ENCODE results near the gene ACAP3.

The ACAP3 gene, protein sequence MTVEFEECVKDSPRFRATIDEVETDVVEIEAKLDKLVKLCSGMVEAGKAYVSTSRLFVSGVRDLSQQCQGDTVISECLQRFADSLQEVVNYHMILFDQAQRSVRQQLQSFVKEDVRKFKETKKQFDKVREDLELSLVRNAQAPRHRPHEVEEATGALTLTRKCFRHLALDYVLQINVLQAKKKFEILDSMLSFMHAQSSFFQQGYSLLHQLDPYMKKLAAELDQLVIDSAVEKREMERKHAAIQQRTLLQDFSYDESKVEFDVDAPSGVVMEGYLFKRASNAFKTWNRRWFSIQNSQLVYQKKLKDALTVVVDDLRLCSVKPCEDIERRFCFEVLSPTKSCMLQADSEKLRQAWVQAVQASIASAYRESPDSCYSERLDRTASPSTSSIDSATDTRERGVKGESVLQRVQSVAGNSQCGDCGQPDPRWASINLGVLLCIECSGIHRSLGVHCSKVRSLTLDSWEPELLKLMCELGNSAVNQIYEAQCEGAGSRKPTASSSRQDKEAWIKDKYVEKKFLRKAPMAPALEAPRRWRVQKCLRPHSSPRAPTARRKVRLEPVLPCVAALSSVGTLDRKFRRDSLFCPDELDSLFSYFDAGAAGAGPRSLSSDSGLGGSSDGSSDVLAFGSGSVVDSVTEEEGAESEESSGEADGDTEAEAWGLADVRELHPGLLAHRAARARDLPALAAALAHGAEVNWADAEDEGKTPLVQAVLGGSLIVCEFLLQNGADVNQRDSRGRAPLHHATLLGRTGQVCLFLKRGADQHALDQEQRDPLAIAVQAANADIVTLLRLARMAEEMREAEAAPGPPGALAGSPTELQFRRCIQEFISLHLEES
- long read RNA-seq, partial matches to known transcripts = 1 of 2 reads
- long read RNA-seq, other reads (novel, unspliced or antisense) = 1 of 2 reads

- Histone ChIP-seq H3K4me3 (replicated peaks; ENCODE audit: insufficient read depth, low read length) (peak within 1 kb of the TSS; percentile 89), H3K27me3 (ENCODE audit: insufficient read depth, poor library complexity, severe bottlenecking) (no peaks in the 10 kb centered on the region), H3K27ac (replicated peaks) (peak within 1 kb of the TSS; percentile 97)
- DNase-seq (ENCODE audit: low read depth in 1 of 2, low spot score in 1 of 2) = peak; percentile 91 to 94
- peak; percentile 44; the same call in 1 of the 2 replicates for TF ChIP-seq GABPA (IDR thresholded peaks at IDR 0.05; ENCODE audit: low read depth)
- peak; percentile 41; the same call in 1 of the 2 replicates for TF ChIP-seq POLR2AphosphoS5 (IDR thresholded peaks at IDR 0.05; ENCODE audit: low read depth)
- TF ChIP-seq, protein P1, sequence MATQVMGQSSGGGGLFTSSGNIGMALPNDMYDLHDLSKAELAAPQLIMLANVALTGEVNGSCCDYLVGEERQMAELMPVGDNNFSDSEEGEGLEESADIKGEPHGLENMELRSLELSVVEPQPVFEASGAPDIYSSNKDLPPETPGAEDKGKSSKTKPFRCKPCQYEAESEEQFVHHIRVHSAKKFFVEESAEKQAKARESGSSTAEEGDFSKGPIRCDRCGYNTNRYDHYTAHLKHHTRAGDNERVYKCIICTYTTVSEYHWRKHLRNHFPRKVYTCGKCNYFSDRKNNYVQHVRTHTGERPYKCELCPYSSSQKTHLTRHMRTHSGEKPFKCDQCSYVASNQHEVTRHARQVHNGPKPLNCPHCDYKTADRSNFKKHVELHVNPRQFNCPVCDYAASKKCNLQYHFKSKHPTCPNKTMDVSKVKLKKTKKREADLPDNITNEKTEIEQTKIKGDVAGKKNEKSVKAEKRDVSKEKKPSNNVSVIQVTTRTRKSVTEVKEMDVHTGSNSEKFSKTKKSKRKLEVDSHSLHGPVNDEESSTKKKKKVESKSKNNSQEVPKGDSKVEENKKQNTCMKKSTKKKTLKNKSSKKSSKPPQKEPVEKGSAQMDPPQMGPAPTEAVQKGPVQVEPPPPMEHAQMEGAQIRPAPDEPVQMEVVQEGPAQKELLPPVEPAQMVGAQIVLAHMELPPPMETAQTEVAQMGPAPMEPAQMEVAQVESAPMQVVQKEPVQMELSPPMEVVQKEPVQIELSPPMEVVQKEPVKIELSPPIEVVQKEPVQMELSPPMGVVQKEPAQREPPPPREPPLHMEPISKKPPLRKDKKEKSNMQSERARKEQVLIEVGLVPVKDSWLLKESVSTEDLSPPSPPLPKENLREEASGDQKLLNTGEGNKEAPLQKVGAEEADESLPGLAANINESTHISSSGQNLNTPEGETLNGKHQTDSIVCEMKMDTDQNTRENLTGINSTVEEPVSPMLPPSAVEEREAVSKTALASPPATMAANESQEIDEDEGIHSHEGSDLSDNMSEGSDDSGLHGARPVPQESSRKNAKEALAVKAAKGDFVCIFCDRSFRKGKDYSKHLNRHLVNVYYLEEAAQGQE (IDR thresholded peaks at IDR 0.05; ENCODE audit: insufficient replicate concordance, low read depth) = no peak
Observed at GRCh38 chr1:1307923-1308755, at the start of gene ACAP3, which contains the start of gene PUSL1. Gene ACAP3 (minus strand): TSS chr1:1307930. CDS start chr1:1307815, 115 bp downstream. Gene PUSL1 (plus strand): TSS chr1:1308597. CDS start chr1:1308644, 47 bp downstream.

DNA sequence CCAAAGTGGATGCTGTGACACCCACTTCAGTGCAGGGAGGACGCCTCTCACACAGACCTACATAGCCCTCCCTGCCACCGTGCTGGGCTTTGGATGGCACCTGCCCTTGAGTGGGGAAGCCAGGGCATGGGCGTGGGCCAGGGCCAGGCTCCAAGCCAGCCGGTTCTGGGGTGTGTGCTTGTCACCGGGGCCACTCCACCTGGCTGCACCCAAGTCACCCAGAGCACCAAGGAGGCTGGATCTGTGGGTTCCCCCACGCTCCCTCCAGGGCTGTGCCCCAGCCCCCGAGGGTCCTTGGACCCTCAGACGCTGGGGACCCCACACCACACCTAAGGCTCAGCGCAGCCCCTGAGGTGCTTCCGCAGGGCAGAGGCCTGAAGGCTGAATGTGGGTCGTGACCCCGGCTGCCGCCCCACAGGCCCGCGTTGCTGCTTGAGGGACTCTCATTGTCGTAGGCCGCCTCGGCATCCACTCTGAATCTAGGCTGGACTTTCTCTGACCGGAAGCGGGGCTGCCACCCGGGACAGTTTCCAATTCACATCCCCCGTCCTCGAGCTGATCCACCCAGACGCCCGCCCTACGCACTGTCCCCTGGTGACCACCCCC is 49.2 kb upstream of the ACAP3 start:
- Histone ChIP-seq H3K27ac (replicated peaks) (no peak overlapping the region), H3K4me3 (replicated peaks; ENCODE audit: insufficient read depth, low read length) (no peak overlapping the region), H3K27me3 (ENCODE audit: insufficient read depth, poor library complexity, severe bottlenecking) (peaks cover 47% of the 10 kb centered on the region)
- TF ChIP-seq GABPA (IDR thresholded peaks at IDR 0.05; ENCODE audit: low read depth) (no peak), SPI1 (IDR thresholded peaks at IDR 0.05; ENCODE audit: borderline replicate concordance, low read depth) (no peak), POLR2AphosphoS5 (IDR thresholded peaks at IDR 0.05; ENCODE audit: low read depth) (no peak)
- TF ChIP-seq, protein P1 (IDR thresholded peaks at IDR 0.05; ENCODE audit: insufficient replicate concordance, low read depth) = no peak
- TF ChIP-seq, protein P2, sequence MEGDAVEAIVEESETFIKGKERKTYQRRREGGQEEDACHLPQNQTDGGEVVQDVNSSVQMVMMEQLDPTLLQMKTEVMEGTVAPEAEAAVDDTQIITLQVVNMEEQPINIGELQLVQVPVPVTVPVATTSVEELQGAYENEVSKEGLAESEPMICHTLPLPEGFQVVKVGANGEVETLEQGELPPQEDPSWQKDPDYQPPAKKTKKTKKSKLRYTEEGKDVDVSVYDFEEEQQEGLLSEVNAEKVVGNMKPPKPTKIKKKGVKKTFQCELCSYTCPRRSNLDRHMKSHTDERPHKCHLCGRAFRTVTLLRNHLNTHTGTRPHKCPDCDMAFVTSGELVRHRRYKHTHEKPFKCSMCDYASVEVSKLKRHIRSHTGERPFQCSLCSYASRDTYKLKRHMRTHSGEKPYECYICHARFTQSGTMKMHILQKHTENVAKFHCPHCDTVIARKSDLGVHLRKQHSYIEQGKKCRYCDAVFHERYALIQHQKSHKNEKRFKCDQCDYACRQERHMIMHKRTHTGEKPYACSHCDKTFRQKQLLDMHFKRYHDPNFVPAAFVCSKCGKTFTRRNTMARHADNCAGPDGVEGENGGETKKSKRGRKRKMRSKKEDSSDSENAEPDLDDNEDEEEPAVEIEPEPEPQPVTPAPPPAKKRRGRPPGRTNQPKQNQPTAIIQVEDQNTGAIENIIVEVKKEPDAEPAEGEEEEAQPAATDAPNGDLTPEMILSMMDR (IDR thresholded peaks at IDR 0.05; ENCODE audit: insufficient read depth, low read length) = no peak
- DNase-seq (ENCODE audit: low read depth in 1 of 2, low spot score in 1 of 2) = no peak

DNA sequence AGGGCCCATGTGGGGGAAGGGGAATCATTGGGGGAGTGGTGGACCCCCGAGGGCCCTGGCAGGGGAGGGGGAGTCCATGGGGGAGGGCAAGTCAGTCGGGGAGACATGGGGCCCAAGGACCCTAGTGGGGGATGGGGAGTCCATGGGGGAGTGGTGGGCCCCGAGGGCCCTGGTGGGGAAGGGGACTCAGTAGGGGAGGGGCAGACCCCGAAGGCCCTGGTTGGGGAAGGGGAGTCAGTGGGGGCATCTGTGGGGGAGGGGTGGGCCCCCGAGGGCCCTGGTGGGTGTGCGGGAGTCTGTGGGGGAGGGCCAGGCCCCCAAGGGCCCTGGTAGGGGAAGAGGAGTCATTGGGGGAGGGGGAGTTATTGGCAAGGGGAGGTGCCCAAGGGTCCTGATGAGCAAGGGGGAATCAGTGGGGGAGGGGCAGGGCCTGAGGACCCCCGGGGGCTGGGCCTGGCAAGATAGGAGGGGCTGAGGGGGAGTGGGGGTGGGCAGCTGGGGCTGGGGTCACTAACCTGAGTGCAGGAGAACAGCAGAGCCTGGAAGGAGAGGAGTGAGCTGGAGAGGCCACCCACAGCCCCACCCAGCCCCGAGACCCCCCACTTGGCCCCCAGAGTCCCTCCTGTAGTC is 48.6 kb upstream of the ACAP3 start:
- TF ChIP-seq POLR2AphosphoS5 (IDR thresholded peaks at IDR 0.05; ENCODE audit: low read depth) (no peak), SPI1 (IDR thresholded peaks at IDR 0.05; ENCODE audit: borderline replicate concordance, low read depth) (no peak), GABPA (IDR thresholded peaks at IDR 0.05; ENCODE audit: low read depth) (no peak)
- TF ChIP-seq, protein P1 (IDR thresholded peaks at IDR 0.05; ENCODE audit: insufficient replicate concordance, low read depth) = no peak
- TF ChIP-seq, protein P2 (IDR thresholded peaks at IDR 0.05; ENCODE audit: insufficient read depth, low read length) = no peak
- Histone ChIP-seq H3K27ac (replicated peaks) (no peak overlapping the region), H3K4me3 (replicated peaks; ENCODE audit: insufficient read depth, low read length) (no peak overlapping the region), H3K27me3 (ENCODE audit: insufficient read depth, poor library complexity, severe bottlenecking) (peaks cover 51% of the 10 kb centered on the region)
- no peak for DNase-seq (ENCODE audit: low read depth in 1 of 2, low spot score in 1 of 2)

All from HL-60 (cell line).